Activated T-cell treated with anti-CD3 and anti-CD28 coated beads for 1 hour (primary cell): ENCODE results near the gene G3BP2.
"Not testable (repeated sequence)": the region's sequence is repeated elsewhere in the genome, so short reads cannot be mapped to it uniquely, and the experiment has no call there.

Experiments
- DNase-seq: peaks from one replicate; pipeline ENCODE4 v3.0.0-alpha.2; 2020; ENCODE audit warnings: low read depth

Gene G3BP2

DNA sequence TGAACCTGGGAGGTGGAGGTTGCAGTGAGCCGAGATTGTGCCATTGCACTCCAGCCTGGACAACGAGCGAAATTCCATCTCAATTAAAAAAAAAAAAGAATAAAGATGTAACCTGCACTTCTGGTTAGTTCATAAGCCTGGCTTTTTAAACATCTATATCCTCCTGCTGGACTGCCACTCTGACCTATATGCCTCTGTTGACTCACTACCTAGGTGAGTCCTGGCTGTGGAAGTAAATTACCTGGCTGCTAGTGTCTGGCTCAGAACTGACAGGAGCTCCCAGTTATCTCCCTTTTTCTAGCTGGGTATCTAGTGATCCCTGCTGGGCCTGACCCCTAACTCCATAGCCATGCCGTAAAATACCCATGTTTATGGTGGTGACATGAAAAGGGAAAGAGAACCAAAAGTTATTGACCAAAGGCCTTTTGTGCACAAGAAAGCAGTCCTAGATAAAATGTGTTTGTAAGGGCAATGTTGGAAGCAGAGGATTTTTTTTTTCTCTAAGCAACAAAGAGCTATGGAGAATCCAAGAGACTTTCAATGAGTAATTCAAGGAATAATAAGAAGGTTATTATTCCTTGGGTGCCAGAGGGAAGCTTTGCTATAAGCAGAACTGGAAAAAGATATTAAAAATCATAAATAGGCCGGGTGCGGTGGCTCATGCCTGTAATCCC lies 10.4 kb upstream of the G3BP2 start:
- no peak for DNase-seq

DNA sequence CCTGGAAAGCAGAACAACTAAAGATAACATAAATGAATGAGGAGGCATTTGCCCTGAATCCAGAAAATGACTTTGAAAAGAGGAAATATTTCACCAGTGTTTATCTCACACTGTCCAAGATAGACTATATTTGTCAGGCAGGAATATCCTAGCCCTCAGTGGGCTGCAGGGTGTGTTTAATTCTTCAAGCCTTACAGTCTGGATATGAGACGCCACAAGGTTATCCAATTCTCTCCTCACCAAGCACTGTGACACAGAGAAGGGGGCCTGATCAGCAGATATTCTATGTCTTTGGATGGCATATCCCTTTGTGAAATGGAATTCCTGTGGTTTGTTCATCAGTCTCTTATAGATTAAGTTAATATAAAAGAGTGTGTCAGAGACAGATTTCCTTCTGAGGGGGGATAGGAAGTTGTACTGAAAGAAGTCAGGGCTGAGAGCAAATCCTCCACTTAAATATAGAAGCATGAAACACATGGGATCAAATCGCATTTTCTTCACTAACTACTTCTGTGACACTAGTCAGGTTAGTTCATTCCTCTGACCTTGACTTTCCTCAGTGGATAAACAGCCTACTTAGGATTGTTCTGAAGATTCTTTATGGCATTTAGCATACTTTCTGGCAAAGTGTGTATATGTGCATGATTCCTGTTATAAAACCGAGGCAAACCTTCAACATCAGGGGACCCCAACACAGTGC lies 6.8 kb upstream of the G3BP2 start:
- DNase-seq, result no peak

DNA sequence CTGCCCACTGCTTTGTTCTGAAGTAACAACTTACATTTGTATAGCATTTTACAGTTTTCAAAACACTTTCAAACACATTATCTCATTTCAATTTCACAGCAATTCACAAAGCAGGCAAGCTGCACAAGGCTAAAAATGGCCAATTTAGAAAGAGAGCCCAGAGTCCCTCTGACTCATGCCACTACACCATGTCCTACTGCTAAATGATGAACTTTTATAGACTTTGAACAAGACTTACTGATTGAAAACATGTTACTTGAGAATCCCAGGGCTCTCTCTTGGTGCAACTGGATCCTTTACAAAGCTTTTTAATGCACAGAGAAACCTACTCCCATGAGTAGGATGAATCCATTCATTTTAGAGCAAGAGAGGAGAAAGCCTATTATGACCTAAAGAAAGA lies 5.8 kb upstream of the G3BP2 start:
- DNase-seq, result no peak

DNA sequence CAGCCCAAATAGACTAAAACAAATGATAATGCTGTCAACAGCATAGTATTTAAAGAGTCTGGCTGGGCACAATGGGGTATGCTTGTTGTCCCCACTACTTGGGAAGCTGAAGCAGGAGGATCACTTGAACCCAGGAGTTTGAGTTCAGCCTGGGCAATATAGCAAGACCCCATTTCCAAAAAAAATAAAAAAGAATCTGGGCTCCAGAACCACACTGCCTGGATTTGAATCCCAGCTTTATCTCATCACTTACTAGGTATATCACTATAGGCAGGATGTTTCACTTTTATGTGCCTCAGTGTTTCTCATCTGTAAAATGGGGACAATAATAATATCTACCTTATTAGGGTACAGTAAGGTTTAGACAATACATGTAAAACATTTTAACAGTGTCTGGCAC lies 5.3 kb upstream of the G3BP2 start:
- DNase-seq, result no peak

DNA sequence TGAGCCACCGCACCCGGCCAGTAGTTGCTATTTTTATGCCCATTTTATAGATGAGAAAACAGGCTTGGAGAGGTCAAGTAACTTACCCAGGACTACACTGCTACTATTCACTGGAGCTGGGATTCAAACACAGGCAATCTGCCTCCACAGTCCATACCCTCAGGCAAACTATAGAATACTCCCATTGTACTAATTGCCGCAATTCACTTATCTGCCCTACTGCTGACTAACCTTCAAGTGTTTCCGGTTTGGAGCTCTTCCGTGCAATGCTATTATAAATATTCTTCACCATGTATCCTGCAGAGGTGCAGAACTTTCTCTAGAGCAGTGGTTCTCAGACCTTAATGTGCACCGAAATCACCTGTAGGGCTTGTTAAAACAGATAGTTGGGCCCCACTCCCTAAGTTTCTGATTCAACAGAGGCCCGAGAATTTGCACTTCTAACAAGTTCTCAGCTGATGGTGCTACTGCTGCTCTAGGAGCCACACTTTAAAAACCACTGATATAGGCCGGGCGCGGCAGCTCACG lies 1.9 kb upstream of the G3BP2 start:
- no peak for DNase-seq

DNA sequence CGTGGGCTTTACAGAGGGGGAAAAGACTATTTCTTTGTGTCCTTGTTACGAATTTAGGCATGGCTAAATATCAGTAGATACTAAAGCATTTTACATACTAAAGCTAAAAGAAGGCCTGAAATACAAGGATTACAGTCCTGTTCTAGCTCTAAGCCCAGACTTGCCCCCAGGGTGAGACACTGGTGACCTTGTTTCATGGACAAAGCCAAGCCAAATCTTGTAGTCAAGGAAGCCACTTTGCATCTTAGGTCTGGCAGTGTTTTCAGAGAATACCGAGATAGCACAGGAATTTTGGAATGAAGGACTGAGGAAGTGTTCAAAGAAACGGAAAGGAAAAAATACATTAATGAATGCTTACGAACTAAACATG lies 733 bp upstream of the G3BP2 start:
- no peak for DNase-seq

DNA sequence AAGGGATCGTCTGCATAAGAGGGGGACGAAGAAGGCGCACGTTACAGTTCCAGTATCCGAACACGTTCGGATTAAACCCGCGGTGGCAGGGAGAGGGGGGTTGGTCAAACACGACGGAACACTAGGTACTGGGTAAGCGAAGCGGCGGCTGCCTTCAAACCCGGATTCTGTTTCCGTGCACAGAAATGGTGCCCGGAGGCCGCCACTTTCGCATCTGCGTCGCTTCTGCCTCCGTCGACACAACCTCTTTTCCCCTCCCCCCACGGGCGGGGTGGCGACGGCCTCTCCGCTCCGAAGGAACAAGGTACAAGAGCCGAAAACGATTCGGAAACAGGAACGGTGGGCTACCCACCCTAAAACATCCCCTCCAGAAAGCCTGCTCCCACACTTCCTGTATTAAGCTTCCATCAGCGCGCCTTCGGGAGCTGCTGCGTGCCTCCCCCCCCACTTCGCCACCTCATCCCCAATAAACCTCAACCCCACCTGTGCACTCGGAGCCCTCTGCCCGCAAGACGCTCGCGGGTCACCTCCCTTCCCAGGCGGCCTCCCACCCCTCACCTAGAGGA lies 667 bp downstream of the G3BP2 start:
- DNase-seq, result peak; percentile 76

DNA sequence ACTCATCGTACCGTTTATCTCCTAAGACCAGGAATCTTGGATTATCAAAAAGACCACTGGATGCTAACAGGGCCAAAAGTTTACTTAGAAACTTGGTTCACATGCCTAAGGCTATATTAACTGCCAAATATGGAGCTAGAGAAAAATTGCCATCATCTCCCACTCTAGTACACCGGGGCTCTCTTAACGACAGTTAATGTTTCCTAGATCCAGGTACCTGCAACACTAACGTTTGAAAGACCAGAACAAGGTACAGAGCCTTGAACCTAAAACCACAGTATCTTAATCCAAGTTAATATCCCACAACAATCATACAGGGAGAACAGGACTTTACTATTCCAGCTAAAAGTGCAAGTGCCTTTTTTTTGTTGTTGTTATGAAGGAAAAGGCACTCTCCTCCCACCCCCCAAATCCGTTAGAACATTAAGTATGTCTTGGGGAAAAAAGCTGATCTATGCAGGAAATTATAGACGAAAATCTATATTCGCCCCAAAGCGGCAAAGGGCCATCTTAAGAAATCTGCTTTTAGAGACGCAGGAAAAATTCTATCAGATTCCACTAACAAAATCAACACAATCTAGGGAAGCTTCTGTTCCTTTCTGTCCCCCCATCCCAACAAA lies 1.3 kb downstream of the G3BP2 start:
- DNase-seq, result no peak

DNA sequence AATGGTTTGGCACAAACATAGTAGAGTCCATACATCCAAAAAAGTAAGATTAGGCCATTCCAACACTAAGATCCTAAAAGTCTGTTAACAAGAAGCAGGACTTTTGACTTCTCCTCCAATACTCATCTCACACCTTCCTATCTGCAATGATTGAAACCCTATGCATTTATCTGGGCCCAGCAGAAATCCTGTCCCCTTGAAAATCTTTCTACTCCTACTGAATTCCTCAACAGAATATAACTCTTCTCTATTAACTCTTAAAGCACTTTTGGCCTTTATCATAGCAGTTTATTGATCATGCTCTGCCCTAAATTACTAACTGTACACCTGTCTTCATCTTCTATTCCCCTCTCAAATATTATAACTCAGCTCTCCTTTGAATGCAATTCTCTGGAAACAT lies 4.6 kb downstream of the G3BP2 start:
- no peak for DNase-seq

DNA sequence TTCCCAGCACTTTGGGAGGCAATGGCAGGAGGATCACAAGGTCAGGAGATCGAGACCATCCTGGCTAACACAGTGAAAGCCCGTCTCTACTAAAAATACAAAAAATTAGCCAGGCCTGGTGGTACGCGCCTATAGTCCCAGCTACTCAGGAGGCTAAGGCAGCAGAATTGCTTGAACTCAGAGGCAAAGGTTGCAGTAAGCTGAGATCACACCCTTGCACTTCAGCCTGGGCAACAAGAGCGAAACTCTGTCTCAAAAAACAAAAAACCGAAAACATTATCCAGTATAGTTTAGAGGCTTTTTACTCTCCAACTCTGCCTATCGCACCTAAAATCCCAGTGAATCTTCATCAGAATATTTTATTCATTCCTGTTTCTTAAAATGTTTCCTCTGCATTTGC lies 5.6 kb downstream of the G3BP2 start:
- not testable (repeated sequence) for DNase-seq

DNA sequence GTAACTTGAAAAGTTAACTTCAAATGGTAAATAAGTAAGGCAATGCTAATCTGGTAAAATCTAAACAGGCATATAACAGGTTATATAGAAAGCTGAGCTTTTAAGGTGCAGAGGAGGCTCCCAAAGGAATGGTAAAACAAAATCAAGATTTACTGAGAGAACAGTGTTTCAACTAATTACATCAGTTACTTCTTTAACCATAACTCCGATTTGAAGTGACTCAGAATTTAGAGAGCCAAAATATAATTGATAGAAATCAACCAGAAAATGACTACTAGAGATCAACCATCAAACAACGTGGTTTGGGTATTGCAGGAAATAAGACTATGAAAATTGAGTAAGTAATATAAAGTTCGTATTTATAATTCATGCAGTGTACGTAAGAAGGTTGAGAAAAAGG lies 6.9 kb downstream of the G3BP2 start:
- DNase-seq, result no peak

DNA sequence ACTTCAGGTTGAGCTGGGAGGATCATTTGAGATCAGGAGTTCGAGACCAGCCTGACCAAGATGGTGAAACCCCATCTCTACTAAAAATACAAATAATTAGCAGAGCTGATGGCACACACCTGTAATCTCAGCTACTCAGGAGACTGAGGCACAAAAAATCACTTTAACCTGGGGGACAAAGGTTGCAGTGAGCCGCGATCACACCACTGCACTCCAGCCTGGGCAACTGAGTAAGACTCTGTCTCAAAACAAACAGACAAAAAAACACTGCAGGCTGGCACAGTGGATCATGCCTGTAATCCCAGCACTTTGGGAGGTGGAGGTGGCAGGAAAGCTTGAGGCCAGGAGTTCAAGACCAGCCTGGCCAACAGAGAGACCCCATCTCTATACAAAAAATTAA lies 8.6 kb downstream of the G3BP2 start:
- not testable (repeated sequence) for DNase-seq

DNA sequence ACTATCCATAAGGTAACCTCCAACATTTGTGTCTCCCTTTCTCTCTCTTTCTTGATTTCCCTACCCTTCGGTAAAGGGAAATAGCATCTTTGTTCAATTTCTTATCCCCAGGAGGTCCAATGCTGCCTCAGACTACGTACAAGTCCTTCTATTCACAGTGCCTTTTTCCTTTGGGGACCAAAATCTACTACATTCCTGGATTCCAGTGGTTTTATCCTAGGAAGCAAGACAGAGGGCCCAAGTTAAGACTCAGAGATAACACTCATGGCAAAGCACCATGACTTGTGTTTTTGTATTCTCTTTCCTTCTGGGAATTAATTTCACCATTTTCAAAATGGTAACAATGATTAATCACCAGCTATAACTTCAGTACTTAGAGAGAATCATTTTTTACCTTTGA lies 10.6 kb downstream of the G3BP2 start:
- no peak for DNase-seq

DNA sequence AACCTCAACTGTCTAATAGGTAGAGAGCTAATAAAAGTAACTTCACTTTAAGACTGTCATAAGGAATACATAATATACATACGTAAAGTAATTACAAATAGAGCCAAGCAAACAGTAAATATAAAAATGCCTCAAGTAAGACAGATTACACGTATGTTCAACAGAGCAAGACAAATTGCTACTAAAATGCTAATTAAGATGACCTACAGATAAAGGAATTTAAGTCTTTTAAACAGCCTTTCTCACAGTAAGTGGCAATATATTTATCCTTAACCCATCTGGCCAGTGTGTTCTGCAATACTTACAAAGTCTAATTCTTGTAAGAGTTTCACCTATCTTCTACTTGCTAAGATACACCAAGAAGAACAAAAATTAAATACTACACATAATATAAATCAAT lies 12.7 kb downstream of the G3BP2 start:
- no peak for DNase-seq

DNA sequence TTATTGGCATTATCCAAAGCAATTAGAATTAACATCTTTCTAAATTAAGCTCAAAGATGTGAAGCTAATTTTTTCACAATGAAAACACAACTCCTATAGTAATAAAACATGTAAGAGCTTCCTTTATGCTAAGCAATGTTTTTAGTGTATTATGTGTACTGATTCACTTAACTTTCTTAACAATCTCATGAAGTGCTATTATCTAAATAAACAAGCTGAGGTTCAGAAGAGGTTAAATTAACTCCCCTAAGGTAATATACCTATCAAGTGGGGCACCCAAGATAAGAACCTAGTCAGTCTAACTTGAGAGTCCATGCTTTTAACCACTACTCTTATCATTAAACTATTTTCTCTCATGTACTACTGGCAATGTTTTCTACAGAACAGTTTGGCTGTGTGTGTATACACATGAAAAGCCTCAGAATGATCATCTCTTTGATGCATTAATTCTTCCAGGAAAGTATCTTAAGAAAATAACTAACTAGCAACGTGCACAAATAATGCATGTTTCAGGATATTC lies 13.6 kb downstream of the G3BP2 start:
- DNase-seq, result no peak

DNA sequence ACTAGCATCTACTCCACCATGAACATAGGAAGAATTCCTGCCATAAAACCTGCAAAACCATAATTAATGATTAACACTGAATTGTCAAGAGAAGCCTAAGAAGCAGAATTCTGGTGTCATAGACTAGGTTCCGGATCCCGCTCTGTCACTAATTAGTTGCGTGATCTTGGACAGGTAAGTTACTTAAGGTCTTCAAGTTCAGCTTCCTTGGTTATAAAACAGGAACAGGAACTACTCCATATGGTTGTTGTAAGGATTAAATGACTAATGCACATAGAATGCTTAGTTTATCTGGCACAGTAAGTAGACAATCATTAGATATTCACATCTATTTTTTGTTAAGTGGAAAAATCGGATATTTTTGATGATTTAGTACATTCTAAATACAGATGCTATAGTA lies 14.3 kb downstream of the G3BP2 start:
- no peak for DNase-seq

DNA sequence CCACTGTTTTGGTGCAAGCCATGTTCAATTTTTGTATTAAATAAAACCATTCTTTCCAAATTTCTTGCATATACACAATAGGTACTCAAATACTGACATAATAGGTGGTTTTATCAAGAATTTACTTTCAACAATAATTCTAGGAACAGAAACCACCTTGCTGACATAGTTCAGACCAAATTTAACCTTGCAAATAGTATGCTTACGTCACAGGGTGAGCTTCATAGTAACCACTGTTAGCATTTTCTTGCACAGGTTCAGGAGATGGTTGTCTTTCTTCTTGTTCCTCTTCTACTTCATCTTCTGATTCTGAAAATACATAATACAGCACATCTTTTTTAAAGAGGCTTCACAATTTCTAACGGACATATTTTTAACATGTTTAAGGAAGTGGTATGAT lies 17.6 kb downstream of the G3BP2 start:
- DNase-seq, result no peak

DNA sequence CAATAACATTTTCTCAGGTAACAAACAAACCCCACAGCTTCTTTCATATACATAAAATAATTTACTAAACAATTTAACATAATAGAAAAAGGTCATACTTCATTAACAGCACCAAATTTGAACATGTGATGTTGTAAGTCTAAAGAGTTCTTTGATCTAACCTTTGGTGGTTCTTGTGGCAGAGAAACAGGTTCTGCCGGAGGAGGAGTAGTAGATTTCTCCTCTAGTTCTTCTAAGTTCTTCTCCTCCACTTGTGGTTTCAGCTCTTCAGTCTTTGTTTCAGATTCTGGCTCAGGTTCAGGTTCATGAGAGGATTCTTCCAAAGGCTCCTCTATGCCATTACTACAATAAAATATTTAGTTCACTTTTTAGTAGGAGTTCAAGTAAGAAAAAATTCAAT lies 18.3 kb downstream of the G3BP2 start:
- no peak for DNase-seq

DNA sequence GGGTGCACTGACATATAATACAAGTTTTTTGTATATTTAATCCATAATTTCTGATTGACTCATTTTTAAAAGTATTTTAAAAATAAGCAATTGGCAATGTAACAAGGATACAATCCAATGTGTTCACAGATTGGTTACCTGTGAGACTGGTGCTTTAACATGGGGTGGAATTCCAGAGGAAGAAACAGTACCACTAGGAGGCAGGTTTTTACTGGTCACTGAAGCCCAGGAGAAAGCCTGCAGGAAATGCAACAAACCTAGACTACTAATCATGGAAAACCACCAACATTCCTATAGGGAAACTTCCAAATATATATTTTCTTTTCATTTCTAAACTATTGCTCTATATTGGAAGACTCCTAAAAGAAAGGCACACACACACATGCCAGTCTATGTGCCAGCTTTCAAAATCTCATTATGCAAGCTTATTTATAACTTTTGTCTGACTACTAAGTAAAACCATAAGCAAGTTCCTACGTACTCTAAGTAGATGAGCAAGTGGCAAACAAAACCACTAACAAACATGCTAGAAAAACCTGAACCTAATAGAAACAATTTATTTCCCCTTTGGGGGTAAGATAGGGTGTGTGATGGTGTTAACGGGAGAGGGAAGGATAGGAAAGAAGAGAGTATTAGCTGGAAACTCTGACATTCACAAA lies 19.2 kb downstream of the G3BP2 start:
- DNase-seq, result no peak

DNA sequence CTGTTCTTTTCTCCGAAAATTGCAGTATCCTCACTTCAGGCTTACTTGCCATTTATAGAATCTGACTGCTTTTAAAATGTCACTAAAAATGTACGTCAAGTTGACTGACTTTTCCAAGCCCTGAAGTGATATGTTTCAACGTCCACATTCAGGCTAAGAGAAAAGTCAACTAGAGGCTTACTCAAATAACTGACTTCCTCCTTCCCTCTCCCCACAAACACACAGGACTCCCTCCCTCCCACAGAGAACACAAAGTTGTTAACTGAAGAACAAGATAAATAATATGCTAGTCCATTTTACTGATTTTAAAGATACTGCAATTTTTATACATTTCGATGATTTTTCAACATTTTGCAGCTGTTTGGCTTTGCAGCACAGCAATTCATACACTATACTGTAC lies 29.1 kb downstream of the G3BP2 start:
- no peak for DNase-seq

DNA sequence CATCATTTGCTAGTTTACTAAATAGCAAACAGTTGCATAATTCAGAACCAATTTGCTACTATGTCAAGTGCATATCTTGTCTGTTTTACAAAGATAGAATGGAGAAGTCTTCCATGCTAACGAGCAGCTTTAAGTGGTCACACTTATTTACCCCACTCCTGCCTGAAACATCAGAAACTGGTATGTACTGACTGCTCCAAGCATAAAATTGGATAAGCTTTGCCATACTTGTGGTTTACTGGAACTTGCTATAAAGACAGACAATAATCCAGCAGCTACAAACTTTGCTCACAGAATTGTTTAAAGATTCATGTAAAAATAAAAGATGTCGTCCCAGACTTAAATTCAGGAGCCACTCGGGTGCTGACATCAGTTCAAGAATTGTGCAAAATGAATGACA lies 29.6 kb downstream of the G3BP2 start:
- DNase-seq, result no peak

DNA sequence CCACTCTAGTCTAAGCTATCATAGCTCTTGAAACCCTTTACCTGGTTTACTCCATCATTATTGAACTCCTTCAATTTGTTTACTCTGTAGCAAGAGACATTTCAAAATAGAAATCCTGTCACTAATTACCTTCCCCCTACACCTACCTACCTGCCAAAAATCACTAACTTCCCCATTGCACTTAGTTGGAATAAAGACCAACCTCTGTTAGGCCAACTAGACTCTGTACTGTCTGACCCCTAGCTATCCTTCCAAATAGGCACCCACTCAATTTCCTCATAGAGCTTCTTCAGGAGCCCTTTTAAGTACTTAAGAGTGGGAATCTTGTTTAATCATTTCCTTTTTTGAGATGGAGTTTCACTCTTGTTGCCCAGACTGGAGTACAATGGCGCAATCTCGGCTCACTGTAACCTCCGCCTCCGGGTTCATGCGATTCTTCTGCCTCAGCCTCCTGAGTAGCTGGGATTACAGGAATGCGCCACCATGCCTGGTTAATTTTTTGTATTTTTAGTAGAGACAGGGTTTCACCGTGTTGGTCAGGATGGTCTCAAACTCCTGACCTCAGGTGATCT lies 34.0 kb downstream of the G3BP2 start:
- no peak for DNase-seq
